Cortex of kidney (tissue), 1 donor: ENCODE data around the gene CAMSAP3.

Source experiments
- DNase-seq: peaks from one replicate; lab custom pipeline; 2025; lab: John Stamatoyannopoulos, UW

Gene CAMSAP3

DNA sequence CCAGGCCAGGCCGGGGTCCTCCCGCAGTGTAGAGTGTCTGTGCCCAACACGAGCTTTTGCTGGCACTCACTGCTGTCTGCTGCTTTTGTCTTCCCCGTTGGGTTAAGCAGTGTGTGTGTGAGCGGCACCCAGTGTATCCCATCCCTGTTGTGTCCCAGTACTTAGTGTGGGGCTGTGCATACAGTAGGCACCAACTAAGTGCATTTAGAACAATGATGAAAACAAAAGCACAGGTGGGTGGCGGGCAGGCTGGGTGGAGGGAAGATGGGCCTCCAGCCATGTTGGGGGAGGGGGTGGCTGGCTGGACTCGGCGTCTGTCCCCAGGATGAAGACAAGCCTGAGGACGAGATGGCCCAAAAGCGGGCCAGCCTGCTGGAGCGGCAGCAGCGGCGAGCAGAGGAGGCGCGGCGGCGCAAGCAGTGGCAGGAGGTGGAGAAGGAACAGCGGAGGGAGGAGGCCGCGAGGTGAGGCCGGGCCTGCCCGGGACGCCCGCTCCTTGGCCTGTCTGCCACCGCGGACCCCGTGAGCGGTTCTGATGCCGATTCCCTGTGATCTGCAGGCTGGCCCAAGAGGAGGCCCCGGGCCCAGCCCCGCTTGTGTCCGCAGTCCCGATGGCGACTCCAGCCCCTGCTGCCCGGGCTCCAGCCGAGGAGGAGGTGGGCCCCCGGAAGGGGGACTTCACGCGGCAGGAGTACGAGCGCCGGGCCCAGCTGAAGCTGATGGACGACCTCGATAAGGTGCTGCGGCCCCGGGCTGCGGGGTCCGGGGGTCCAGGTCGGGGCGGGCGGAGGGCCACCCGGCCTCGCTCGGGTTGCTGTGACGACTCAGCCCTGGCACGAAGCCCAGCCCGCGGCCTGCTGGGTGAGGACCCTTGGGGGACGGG is 19.4 kb downstream of the CAMSAP3 start:
- DNase-seq, result no peak

DNA sequence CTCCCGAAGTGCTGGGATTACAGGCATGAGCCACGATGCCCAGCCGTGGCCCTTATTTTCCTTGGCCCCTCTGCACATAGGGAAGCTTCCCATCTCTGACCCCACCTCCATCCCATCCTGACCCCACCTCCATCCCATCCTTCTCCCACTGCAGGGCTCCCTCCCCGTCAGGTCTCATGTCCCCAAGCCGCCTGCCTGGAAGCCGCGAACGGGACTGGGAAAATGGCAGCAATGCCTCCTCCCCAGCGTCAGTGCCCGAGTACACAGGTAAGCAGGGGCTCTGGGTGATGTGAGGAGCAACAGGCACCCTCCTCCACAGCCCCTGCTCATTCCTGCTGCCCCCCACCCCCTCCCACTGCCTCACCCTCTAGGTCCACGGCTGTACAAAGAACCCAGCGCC is 21.5 kb downstream of the CAMSAP3 start:
- DNase-seq, result no peak

DNA sequence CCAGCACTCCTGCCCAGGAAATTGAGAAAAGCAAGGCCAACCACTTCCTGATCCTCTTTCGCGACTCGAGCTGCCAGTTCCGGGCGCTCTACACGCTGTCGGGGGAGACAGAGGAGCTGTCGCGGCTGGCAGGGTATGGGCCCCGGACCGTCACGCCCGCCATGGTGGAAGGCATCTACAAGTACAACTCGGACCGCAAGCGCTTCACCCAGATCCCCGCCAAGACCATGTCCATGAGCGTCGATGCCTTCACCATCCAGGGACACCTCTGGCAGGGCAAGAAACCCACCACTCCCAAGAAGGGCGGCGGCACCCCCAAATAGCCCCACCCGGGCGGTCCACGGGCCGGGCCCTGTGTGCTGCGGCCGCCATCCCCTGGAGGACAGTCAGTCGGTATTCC is 22.1 kb downstream of the CAMSAP3 start:
- DNase-seq, result no peak

DNA sequence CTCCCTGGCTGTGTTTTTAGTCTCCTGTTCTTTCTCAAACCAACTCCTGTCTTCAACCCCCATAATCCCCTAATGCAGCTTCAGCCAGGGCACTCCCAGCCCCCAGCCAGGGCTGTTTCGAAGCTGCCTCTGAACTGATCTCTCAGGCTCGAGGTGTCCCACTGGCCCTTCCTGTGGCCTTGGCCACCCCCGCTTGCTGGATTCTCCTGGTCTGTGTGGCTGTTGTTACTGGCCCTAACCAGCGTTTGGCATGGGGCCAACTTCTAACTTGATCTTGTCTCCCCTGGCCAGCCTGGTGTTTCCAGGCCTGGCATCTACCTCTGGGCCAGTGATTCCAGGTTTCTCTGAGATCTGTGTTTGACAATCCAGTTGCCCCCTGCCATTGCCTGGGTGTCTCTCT is 22.7 kb downstream of the CAMSAP3 start:
- DNase-seq, result no peak

- no peak for DNase-seq
Observed at GRCh38 chr19:7618771-7619510, 23.3 kb downstream of the CAMSAP3 start.

DNA sequence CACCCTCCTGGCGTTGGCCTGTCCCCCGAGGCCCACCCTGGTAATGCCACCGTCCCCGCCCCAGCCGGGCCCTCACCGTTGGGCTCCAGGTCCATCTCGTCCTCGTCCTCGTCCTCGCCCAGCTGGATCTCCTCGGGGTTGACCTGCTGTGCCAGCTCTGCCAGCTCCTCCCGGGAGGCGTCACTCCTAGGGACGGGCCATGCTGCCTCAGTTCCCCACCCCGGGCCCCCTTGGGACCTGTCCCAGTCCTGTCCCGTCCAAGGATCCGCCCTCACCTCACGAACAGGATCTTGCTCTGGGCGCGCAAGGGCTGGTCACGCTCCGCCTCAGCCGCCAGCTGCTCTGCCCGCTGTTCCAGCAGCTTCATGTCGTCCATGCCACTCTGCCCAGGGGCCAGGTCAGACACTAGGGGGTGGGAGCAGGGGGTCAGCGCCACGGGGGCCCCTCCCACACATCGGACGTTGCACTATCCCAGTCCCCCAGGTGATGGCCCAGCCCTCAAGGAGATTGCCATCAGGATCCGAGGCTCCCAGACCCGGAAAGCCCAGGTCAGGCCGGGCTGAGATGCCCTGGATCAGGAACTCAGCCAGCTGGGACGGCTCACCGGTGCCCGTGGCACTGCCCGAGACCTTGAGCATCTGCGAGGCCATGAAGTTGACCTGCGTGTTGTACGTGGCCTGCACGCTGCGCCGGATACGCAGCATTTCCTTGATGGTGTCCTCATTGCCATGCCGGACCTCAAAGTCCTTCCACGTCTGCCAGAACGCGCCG is 24.2 kb downstream of the CAMSAP3 start:
- no peak for DNase-seq

DNA sequence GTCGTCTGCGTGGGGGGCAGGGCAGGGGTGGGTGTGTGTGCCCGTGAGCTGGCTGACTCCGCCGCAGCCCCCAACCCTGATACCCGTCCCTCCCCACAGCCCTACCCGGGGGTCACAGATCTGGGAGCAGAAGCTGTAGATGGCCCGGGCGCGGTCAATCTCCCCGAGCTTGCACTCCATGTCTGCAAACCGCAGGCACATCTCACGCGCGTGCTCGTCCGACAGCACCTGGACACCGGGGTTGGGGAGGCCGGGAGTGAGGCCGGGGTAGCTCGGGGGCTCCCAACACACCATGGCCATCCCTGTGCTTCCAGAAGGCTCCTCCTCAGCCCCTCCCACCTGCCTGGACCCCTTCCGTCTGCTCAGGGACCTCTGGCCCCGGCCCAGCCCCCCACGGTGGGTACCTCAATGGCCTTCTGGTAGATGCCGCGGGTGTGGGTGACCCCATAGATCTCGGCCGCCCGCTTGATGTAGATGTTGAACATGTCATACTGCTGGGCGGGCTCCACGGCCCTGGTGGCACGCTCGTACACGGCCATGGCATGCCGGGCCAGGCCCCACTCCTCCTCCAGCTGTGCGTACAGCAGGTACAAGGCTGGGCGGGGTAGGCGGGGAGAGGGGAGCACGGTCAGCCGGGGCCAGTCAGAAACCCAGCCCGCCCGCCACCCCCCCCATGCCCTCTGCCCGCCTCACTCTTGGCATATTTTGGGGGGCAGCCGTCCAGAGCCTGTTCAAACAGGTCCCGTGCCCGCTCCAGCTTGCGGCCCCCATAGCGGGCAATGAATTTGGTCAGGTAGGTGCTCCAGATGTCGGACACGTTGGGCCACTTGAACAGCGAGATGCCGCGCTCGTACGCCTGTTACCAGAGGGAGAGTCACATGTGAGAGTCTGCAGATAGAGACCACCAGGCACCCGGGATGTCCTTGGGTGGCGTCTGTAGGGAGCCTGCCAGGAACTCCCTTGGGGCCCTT is 25.1 kb downstream of the CAMSAP3 start:
- no peak for DNase-seq

- no peak for DNase-seq
Observed at GRCh38 chr19:7622933-7623685, 27.4 kb downstream of the CAMSAP3 start.

DNA sequence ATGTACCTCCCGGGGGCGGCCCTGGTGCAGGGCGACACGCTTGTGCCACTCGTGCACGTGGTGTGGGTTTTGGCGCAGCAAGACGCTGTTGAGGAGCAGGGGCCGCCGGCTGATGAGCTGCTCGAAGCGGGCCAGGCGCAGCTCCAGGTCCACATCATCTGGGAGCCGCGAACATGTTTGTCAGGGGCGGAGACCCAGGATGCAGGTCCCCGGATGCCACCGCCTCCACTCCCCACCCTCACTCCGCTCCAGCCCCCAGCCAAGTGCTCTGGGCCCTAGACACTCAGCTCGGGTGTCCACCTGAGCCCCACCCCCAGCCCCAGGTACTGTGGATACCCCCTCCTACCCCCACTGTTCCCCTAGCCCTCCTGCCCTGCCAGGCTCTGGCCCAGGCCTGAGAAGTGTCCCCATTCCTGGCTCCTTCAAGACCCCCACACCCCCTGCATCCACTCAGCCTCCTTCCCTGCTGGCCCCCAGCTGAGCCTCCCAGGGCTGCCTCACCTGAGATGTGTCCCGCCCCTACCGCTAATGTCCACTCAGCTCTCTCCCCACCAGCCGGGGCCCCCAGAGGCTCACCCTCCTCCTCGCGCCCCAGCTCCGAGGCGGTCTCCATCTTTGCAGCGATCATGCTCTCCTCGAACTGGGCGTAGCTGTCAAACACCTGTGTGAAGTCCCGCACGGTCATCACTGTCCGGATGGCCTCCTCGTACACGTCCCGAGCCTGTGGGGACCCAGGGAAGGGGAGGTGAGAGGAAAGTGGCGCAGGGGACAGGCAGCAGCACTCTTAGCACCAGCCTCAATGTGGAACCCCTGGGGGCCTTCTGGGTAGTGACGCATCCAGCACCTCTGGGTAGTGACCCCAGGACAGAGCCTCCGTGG is 28.3 kb downstream of the CAMSAP3 start:
- no peak for DNase-seq

- no peak for DNase-seq
Observed at GRCh38 chr19:7624810-7625209, 29.1 kb downstream of the CAMSAP3 start.

DNA sequence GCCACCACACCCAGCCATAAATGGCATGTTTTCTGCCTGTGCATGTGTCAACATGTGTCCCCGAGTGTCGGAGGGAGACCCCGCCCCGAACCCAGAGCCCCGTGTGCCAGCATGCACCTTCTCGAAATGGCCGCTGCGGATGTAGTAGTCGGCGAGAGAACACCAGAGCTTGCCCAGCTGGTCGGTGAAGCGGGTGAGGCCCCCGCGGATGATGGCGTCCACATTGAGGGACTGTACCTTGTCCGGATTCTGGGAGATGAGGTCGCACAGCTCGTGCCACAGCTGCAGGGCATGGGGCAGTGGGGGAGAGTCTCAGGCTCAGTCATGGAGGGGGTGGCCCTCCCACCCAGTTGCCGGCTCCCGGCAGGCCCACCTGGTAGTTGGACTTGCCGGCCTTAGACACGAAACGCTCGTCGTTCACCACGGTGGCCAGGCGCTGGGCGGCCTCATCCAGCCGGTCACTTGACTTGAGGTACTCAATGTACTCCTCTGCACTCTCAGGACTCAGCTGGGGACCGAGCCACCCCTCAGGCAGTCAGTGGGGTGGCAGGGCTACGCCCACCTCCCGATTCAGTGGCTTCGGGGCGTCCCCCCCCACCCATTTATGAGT is 30.2 kb downstream of the CAMSAP3 start:
- no peak for DNase-seq

- DNase-seq, result no peak
Observed at GRCh38 chr19:7627166-7627565, 31.5 kb downstream of the CAMSAP3 start.

DNA sequence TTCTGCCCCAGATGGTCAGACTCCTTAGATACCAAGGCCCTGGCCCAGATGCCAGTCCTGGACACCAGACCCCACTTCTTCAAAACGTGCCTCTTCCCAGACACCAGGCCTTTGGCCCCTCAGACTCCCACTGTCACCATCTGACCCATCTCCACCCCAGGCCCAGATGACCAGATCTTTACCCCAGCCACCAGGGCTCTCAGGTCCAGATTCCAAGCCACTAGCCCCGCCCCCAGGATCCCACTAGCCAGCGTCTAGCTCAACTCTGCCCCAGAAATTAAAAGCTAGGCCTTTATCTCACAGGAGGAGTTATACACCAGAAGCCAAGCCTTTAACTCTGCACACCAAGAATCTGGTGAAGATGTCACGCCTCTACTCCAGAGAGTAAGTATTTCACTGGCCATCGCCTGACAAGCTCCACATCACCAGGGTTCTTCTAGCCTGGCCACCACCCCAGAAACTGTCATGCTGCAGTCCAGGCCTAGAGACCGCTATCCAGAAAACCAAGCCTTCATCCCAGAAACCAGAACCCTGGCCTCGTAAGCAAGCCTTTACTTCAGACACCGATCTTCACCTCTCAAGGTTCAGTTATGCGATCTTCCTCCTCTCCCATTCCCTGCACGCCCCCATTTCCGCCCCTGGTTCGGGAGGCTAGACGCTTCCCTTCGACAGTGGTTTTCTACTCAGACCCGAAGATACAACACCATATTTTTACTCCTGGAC is 33.1 kb downstream of the CAMSAP3 start:
- DNase-seq, result no peak

DNA sequence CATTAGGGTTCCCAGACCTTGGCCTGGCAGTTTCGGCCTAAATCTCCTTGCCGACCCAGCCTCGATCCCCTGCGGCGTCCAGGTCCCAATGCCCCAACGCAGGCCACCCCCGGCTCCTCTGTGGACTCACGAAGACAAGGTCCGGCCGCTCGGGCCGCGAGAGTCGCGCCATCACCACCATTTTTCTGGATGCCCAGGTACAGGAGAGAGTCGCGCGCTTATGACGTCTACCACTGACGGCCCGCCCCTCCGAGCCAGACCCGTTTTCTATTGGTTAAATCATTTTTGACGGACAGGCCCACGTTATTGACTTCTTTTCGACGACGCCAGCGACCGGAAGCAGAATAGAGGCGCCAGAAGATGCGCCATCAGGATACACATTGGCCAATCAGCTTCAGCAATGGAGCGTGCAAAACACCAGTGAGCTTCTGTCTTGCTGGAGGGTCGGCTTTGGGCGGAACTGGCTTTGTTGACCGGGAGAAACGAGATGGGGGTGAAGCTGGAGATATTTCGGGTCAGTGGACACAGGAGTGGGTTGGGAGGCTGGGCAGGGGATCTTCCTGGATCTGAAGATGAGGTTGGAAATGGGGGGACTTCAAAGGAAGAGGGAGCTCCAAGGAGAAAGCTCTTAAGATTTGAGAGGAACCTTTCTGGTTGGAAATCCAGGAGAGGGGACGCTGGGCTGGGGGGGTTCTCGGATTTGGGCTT is 33.8 kb downstream of the CAMSAP3 start, which contains the start of the genes PET100 and XAB2:
Gene PET100, plus strand, starts transcription at position 447 of the 708 bp plus-strand sequence. Its CDS starts 41 bp downstream, at position 488.
Gene XAB2, minus strand, starts transcription at position 199 of the 708 bp plus-strand sequence. Its CDS starts 18 bp downstream, at position 181.
- peak; percentile 76 for DNase-seq

GRCh38 chr19:7631577-7631976 is 35.9 kb downstream of the CAMSAP3 start:
- no peak for DNase-seq

- no peak for DNase-seq
Observed at GRCh38 chr19:7632340-7633203, 36.9 kb downstream of the CAMSAP3 start.

- no peak for DNase-seq
Observed at GRCh38 chr19:7633698-7634097, 38.0 kb downstream of the CAMSAP3 start, which contains the start of gene PCP2. Gene PCP2 (minus strand): TSS chr19:7633719. CDS start chr19:7633457, 262 bp downstream.
